GM23338 (cell line): ENCODE results near the gene PTPRN2.

Experiments
- EZH2 ChIP-seq: fragments of 200-600 bp; sonication (generic); IDR thresholded peaks from one replicate; pipeline ENCODE4 v1.8.0; 2017; ENCODE audit warnings: antibody characterized with exemption, mild to moderate bottlenecking, low read depth; ENCODE audit not compliant: unreplicated experiment
- POLR2AphosphoS5 ChIP-seq: IDR thresholded peaks from 2 replicates; pipeline ENCODE4 v1.6.1; 2016; ENCODE audit warnings: antibody characterized with exemption, low read depth
- TF ChIP-seq, protein P1 (sequence below), 2 experiments: fragments of 200-600 bp in 1 of 2; sonication (generic) in 1 of 2; conservative IDR thresholded peaks; 2 replicates each; pipeline versions ENCODE4 v1.5.1 to v1.6.1; 2016 to 2017; ENCODE audit warnings: antibody characterized with exemption in 2 of 2, low read depth in 2 of 2, mild to moderate bottlenecking in 2 of 2, moderate library complexity in 1 of 2

DNA sequence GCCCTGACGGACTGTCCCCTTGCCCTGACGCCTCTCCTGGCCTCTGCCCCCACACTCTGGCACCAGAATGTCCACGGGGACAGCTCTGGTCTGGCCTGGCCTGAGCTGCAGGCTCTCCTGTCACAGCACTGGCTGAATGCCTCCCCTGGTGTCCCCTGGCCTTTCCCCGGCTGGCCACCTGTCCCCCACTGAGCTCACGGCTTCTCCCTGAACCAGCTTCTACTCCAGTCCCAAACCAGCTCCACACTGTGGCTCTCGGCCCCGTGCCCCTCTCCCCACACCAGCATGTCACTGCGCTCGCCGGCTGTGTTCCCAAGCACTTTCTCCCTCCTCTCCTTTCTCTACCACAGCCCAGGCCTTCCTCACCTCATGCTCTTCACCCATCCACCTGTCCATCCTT is 864.4 kb downstream of the PTPRN2 start:
- no peak for TF ChIP-seq EZH2
- TF ChIP-seq, protein P1, sequence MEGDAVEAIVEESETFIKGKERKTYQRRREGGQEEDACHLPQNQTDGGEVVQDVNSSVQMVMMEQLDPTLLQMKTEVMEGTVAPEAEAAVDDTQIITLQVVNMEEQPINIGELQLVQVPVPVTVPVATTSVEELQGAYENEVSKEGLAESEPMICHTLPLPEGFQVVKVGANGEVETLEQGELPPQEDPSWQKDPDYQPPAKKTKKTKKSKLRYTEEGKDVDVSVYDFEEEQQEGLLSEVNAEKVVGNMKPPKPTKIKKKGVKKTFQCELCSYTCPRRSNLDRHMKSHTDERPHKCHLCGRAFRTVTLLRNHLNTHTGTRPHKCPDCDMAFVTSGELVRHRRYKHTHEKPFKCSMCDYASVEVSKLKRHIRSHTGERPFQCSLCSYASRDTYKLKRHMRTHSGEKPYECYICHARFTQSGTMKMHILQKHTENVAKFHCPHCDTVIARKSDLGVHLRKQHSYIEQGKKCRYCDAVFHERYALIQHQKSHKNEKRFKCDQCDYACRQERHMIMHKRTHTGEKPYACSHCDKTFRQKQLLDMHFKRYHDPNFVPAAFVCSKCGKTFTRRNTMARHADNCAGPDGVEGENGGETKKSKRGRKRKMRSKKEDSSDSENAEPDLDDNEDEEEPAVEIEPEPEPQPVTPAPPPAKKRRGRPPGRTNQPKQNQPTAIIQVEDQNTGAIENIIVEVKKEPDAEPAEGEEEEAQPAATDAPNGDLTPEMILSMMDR (conservative IDR thresholded peaks at IDR 0.05; ENCODE audit: low read depth in 2 of 2), result no peak
- TF ChIP-seq POLR2AphosphoS5, result no peak
